ENCODE measurements around the gene RHBDD1. TPM values are rescaled to one million over a fixed set of nuclear protein-coding genes. Genes with fewer than 3 reads are reported as not detected.
A peak's percentile ranks its signal among the peaks of the same experiment; 100 is the strongest.
"Not testable (repeated sequence)": the region's sequence is repeated elsewhere in the genome, so short reads cannot be mapped to it uniquely, and the experiment has no call there.

RHBDD1 gene
- total RNA-seq, 2 donors from 2014 or later: 7.9 to 9.9 TPM

DNA sequence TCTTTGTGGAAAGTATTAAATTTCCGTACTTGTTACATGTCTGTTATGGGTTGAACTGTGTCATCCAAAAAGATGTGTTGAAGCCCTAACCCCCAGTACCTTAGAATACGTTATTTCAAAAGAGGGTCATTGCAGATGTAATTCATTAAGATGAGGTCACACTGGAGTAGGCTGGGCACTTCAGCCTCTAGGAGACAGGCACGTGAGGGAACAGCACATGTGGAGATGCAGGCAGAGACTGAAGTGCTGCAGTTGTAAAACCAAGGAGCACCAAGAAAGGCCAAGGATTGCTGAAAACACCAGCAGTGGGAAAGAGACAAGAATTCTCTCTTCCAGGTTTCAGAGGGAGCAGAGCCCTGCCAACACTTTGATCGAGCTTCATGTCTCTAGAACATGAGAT is 4.6 kb upstream of the RHBDD1 start:
- DNase-seq: no peak
- no peak for TF ChIP-seq POLR2A (IDR thresholded peaks at IDR 0.05)
- TF ChIP-seq, protein P1, sequence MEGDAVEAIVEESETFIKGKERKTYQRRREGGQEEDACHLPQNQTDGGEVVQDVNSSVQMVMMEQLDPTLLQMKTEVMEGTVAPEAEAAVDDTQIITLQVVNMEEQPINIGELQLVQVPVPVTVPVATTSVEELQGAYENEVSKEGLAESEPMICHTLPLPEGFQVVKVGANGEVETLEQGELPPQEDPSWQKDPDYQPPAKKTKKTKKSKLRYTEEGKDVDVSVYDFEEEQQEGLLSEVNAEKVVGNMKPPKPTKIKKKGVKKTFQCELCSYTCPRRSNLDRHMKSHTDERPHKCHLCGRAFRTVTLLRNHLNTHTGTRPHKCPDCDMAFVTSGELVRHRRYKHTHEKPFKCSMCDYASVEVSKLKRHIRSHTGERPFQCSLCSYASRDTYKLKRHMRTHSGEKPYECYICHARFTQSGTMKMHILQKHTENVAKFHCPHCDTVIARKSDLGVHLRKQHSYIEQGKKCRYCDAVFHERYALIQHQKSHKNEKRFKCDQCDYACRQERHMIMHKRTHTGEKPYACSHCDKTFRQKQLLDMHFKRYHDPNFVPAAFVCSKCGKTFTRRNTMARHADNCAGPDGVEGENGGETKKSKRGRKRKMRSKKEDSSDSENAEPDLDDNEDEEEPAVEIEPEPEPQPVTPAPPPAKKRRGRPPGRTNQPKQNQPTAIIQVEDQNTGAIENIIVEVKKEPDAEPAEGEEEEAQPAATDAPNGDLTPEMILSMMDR (IDR thresholded peaks at IDR 0.05): no peak
- 90 to 95% methylated on average over 4 of the region's 4 CpGs for WGBS, 2 donors
- Histone ChIP-seq H3K9me3 (no peaks in the 10 kb centered on the region), H3K27me3 (no peaks in the 10 kb centered on the region), H3K27ac (no peak overlapping the region), H3K4me3 (no peak overlapping the region), H3K36me3 (replicated peaks in 1 of 2; ENCODE audit: insufficient read depth in 1 of 2, low read depth in 2 of 2) (no peaks in the 10 kb centered on the region), H3K4me1 (peaks cover 14% of the 10 kb centered on the region)
- intact Hi-C loops (cut with DNase I): no loop called here
- ATAC-seq: no peak

DNA sequence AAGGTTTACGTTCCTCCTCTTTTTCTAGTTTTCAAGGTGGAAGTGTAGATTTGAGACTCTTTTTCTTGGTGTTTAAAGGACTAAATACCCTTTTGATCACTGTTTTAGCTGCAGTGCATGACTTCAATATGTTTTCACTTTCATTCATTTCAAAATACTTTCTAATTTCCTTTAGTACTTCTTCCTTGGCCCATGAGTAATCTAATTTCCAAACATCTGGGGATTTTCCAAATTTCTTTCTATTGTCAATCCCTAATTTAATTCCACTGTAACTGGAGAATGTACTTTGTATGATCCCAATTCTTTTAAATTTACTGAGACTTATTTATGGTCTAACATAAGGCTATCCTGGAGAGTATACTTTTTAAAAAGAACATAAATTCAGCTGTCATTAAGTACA is 3.8 kb upstream of the RHBDD1 start:
- no peak overlapping the region for H3K4me3 ChIP-seq
- TF ChIP-seq, protein P1 (IDR thresholded peaks at IDR 0.05): no peak
- intact Hi-C loops (cut with DNase I): no loop called here
- no peaks in the 10 kb centered on the region for H3K9me3 ChIP-seq
- ATAC-seq (no peak), DNase-seq (no peak)
- no peak overlapping the region for H3K27ac ChIP-seq
- H3K27me3 ChIP-seq: no peaks in the 10 kb centered on the region
- peaks cover 20% of the 10 kb centered on the region for H3K4me1 ChIP-seq
- 100% methylated on average over 1 of the region's 1 CpG for WGBS, 2 donors
- no peaks in the 10 kb centered on the region for H3K36me3 ChIP-seq (replicated peaks in 1 of 2; ENCODE audit: insufficient read depth in 1 of 2, low read depth in 2 of 2)

DNA sequence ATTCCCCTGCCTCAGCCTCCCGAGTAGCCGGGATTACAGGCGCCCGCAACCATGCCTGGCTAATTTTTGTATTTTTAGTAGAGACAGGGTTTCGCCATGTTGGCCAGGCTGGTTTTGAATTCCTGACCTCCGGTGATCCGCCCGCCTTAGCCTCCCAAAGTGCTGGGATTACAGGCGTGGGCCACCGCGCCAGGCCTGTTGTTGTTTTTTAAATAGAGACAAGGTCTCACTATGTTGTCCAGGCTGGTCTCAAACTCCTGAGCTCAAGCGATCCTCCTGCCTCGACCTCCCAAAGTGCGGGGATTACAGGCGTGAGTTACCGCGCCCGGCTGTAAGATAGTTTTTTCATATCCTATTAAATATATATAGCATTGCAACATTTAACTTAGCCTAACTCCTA is 974 bp upstream of the RHBDD1 start:
- ATAC-seq; intact Hi-C loops (cut with DNase I); H3K27me3 ChIP-seq; H3K9me3 ChIP-seq; H3K36me3 ChIP-seq (replicated peaks in 1 of 2; ENCODE audit: insufficient read depth in 1 of 2, low read depth in 2 of 2); H3K27ac ChIP-seq: not testable (repeated sequence)
- Histone ChIP-seq H3K4me1 (peaks cover 33% of the 10 kb centered on the region), H3K4me3 (peak overlapping the region in 1 of 2 donors; percentile 74)
- 91 to 97% methylated on average over 18 of the region's 18 CpGs for WGBS, 2 donors
- DNase-seq: peak in 1 of 4 donors; percentile 20

DNA sequence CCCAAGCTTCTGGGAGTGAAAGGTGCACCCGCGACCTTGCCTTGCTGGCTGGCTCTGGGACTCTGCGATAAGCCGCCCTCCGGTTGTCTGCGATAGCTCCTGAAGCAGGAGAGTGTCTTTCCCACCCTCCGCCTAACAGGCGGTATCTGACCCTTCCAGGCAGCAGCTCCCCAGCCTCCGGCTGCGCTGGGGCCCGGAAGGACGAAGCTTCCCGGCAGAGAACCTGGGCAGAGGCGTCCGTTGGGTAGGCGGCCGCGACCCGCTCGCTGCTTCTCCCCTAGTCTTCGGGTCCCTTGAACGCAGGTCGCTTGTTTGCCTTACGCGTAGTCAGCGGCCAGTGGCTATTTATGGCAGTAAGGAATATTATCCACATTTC is 446 bp upstream of the RHBDD1 start:
- intact Hi-C loops (cut with DNase I): no loop called here
- peak overlapping the region; percentile 97 to 100 (median 99) for H3K27ac ChIP-seq
- peak in 1 of 4 donors; percentile 37 for DNase-seq

DNA sequence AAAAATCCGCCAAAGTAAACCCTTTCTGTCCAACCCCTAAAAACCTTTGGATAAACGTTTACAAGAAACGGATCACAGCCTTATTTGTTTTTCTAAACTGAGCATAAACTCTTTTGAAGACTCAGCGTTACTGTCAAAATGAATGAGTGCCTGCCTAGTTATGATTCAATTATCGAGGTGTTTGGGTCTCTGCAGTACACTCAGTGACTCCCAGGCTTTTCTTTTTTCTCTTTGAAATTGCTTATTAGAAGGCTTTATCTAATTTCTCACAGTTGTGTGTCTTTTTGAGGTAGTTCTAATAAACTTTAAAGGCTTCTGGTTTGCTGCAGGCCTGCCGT is 663 bp downstream of the RHBDD1 start:
- intact Hi-C loops (cut with DNase I): no loop called here
- Histone ChIP-seq H3K27me3 (no peaks in the 10 kb centered on the region), H3K4me1 (peaks cover 33% of the 10 kb centered on the region), H3K9me3 (no peaks in the 10 kb centered on the region), H3K27ac (peak overlapping the region; percentile 97 to 100 (median 99)), H3K36me3 (replicated peaks in 1 of 2; ENCODE audit: insufficient read depth in 1 of 2, low read depth in 2 of 2) (no peaks in the 10 kb centered on the region), H3K4me3 (peak overlapping the region; percentile 54 to 74)
- DNase-seq: peak in 1 of 4 donors; percentile 8
- TF ChIP-seq, protein P1 (IDR thresholded peaks at IDR 0.05): no peak
- TF ChIP-seq POLR2A (IDR thresholded peaks at IDR 0.05): no peak
- ATAC-seq: peak; percentile 10
- 0% methylated on average over 6 of the region's 6 CpGs for WGBS, 2 donors

More for the DNA sequence above, 446 bp upstream of the RHBDD1 start:
- Histone ChIP-seq H3K4me1 (peaks cover 33% of the 10 kb centered on the region), H3K27me3 (no peaks in the 10 kb centered on the region), H3K36me3 (replicated peaks in 1 of 2; ENCODE audit: insufficient read depth in 1 of 2, low read depth in 2 of 2) (no peaks in the 10 kb centered on the region), H3K9me3 (no peaks in the 10 kb centered on the region), H3K4me3 (peak overlapping the region in 1 of 2 donors; percentile 74)
- ATAC-seq: peak; percentile 28
- no peak for TF ChIP-seq POLR2A (IDR thresholded peaks at IDR 0.05)
- TF ChIP-seq, protein P1 (IDR thresholded peaks at IDR 0.05): no peak
- WGBS, 2 donors: 4 to 11% methylated on average over 7 to 26 of the region's 26 CpGs
